ENCODE results near the gene SPATS2. TPM values are rescaled to one million over a fixed set of nuclear protein-coding genes. Genes with fewer than 3 reads are reported as not detected.

The SPATS2 gene
- total and polyA plus RNA-seq, 2 donors (not counting 3 experiments of a cell fraction or from before 2014, with no cell fraction given) = 55.8 to 66.5 TPM

DNA sequence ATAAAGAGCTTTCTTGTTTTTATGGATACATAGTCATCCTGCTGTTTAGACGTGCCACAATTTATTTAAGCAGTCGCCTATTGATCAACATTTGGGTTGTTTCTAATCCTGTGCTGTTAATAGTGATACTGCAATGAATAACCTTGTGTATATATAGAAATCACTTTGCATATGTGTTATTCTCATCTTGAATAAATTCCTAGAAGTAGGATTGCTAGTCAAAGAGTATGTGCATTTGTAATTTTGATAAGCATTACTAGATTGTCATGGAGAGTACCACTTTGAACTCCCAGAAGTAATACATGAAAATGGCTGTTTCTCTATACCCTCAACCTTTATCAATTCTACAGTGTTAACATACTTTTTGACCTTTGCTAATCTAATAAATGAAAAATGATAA is 126.6 kb downstream of the SPATS2 start:
- dilution Hi-C loops (cut with MboI; ENCODE audit: extremely low pct_ligation_motif_present, low sequenced_read_pairs) = no loop called here
- H3K9me1 ChIP-seq (replicated peaks; ENCODE audit: control insufficient read depth, extremely low read depth, insufficient read depth, low read length) = no peaks in the 10 kb centered on the region
- H3K4me1 ChIP-seq (ENCODE audit: control insufficient read depth, extremely low read depth, insufficient read depth, low read length) = peaks cover 18% of the 10 kb centered on the region
- H3K79me2 ChIP-seq (ENCODE audit: control insufficient read depth, insufficient read depth, low read length) = peaks cover 20% of the 10 kb centered on the region
- H3K27me3 ChIP-seq (ENCODE audit: control insufficient read depth in 2 of 2, insufficient read depth in 2 of 2, low read length in 2 of 2) = no peaks in the 10 kb centered on the region
- TF ChIP-seq POLR2A (IDR thresholded peaks at IDR 0.05; ENCODE audit: low read depth, low read length) = no peak
- TF ChIP-seq, protein P1, sequence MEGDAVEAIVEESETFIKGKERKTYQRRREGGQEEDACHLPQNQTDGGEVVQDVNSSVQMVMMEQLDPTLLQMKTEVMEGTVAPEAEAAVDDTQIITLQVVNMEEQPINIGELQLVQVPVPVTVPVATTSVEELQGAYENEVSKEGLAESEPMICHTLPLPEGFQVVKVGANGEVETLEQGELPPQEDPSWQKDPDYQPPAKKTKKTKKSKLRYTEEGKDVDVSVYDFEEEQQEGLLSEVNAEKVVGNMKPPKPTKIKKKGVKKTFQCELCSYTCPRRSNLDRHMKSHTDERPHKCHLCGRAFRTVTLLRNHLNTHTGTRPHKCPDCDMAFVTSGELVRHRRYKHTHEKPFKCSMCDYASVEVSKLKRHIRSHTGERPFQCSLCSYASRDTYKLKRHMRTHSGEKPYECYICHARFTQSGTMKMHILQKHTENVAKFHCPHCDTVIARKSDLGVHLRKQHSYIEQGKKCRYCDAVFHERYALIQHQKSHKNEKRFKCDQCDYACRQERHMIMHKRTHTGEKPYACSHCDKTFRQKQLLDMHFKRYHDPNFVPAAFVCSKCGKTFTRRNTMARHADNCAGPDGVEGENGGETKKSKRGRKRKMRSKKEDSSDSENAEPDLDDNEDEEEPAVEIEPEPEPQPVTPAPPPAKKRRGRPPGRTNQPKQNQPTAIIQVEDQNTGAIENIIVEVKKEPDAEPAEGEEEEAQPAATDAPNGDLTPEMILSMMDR (IDR thresholded peaks at IDR 0.05; ENCODE audit: extremely low read depth in 1 of 2, insufficient read depth in 1 of 2, low read depth in 1 of 2, low read length in 2 of 2) = no peak
- TF ChIP-seq FOS (IDR thresholded peaks at IDR 0.05; ENCODE audit: borderline replicate concordance, insufficient read depth, low read length) = no peak
- TF ChIP-seq GATA2 (IDR thresholded peaks at IDR 0.05; ENCODE audit: insufficient read depth, insufficient read length, low read depth, low read length) = no peak
- no peak for TF ChIP-seq EZH2 (IDR thresholded peaks at IDR 0.05; ENCODE audit: borderline replicate concordance, low read depth, low read length, severe bottlenecking)
- no peak for TF ChIP-seq JUN (IDR thresholded peaks at IDR 0.05; ENCODE audit: borderline replicate concordance, insufficient read depth, insufficient read length, low read depth)
- TF ChIP-seq POLR2AphosphoS5 (IDR thresholded peaks at IDR 0.05; ENCODE audit: insufficient read depth, low read depth, low read length) = no peak
- TF ChIP-seq MYC (IDR thresholded peaks at IDR 0.05; ENCODE audit: low read depth, low read length) = no peak
- TF ChIP-seq MAX (IDR thresholded peaks at IDR 0.05; ENCODE audit: insufficient read depth, insufficient read length) = no peak
- DNase-seq (ENCODE audit: low read depth, low spot score) = no peak
- H3K9me3 ChIP-seq (replicated peaks; ENCODE audit: control insufficient read depth, insufficient read depth, low read length) = no peaks in the 10 kb centered on the region
- H3K4me2 ChIP-seq (ENCODE audit: insufficient read depth, low read length) = no peak overlapping the region
- no peak overlapping the region for H3K27ac ChIP-seq (ENCODE audit: insufficient read depth, low read depth, low read length)
- intact Hi-C loops (cut with micrococcal nuclease) = no loop called here
- H4K20me1 ChIP-seq (replicated peaks; ENCODE audit: control insufficient read depth, extremely low read depth, insufficient read depth, low read length) = no peaks in the 10 kb centered on the region
- FAIRE-seq = no peak
- no TSS peak for BruUV-seq (replicated peaks)
- H3K36me3 ChIP-seq (ENCODE audit: control insufficient read depth in 2 of 2, extremely low read depth in 1 of 2, insufficient read depth in 2 of 2, low read length in 2 of 2) = peaks cover 10 to 11% of the 10 kb centered on the region in 2 experiments
- ChIA-PET POLR2A (no interaction called here), CTCF (interaction anchor here (0.8 to 1.6 kb wide), 3 partner anchors 10 to 135 kb away, joined by 3 to 4 read pairs (median 4); no protein-coding TSS in a partner anchor)
- no peak overlapping the region for H3K9ac ChIP-seq (replicated peaks; ENCODE audit: extremely low read depth, insufficient read depth, low read length)
- no peak overlapping the region for H2AFZ ChIP-seq (ENCODE audit: low read depth, low read length)
- no peak overlapping the region for H3K4me3 ChIP-seq (replicated peaks in 1 of 3; ENCODE audit: insufficient read depth in 1 of 3, low read depth in 1 of 3, low read length in 3 of 3)

Data from endothelial cell of umbilical vein (primary cell).